Activated B cell treated with CpG ODN at 0.5 μM for 24 hours (primary cell): ENCODE data around the gene TOGARAM2. TPM values are rescaled to one million over a fixed set of nuclear protein-coding genes. Genes with fewer than 3 reads are reported as not detected.

Experiments
- ATAC-seq: fragments of 200-7000 bp; cut with Tn5 transposase; one replicate; pipeline ENCODE4 v1.10.0; 2021; ENCODE audit warnings: low read depth, mild to moderate bottlenecking, moderate library complexity
- CTCF ChIA-PET: fragments of 350-600 bp; sonication (Branson Sonifier 250); formaldehyde crosslinking; loops from one replicate; lab custom pipeline; 2021; ENCODE audit warnings: antibody characterized with exemption; lab: Charles Lee
- POLR2A ChIA-PET: fragments of 350-600 bp; sonication (Branson Sonifier 250); formaldehyde crosslinking; loops from one replicate; lab custom pipeline; 2021; ENCODE audit warnings: antibody characterized with exemption; lab: Charles Lee
- DNase-seq: peaks from one replicate; pipeline ENCODE4 v3.0.0; 2022
- H3K27ac Mint-ChIP-seq: one replicate; pipeline ENCODE4 v1.8.0; 2020; ENCODE audit warnings: mixed read lengths
- H3K27me3 Mint-ChIP-seq: one replicate; pipeline ENCODE4 v1.8.0; 2021; ENCODE audit warnings: mixed read lengths
- H3K36me3 Mint-ChIP-seq: one replicate; pipeline ENCODE4 v1.8.0; 2021; ENCODE audit warnings: low read depth, mixed read lengths
- H3K4me1 Mint-ChIP-seq: one replicate; pipeline ENCODE4 v1.8.0; 2021; ENCODE audit warnings: mixed read lengths
- H3K4me3 Mint-ChIP-seq: one replicate; pipeline ENCODE4 v1.8.0; 2020; ENCODE audit warnings: mild to moderate bottlenecking, mixed read lengths
- H3K9me3 Mint-ChIP-seq: one replicate; pipeline ENCODE4 v1.8.0; 2020; ENCODE audit warnings: mixed read lengths
- CTCF ChIP-seq: fragments of 200-600 bp; IDR thresholded peaks from one replicate; pipeline ENCODE4 v1.8.0; 2022; ENCODE audit warnings: antibody characterized with exemption, mild to moderate bottlenecking
- intact Hi-C: fragments of 100-400 bp; cut with micrococcal nuclease; formaldehyde crosslinking; loops from one replicate; pipeline ENCODE4 v1.15.1; 2024
- total RNA-seq: library from RNA; stranded (reverse); gene quantifications from 2 replicates; pipeline ENCODE4 v1.2.3, GENCODE V29; 2022

Gene TOGARAM2
- total RNA-seq, 1 donor from 2014 or later: not detected

- no peak for DNase-seq
- H3K9me3 Mint-ChIP-seq: no peaks in the 10 kb centered on the region
- POLR2A ChIA-PET: no interaction called here
- TF ChIP-seq CTCF: no peak
- no peaks in the 10 kb centered on the region for H3K27me3 Mint-ChIP-seq
- CTCF ChIA-PET: no interaction called here
- no peak overlapping the region for H3K4me3 Mint-ChIP-seq
- H3K36me3 Mint-ChIP-seq: no peaks in the 10 kb centered on the region
- no peak overlapping the region for H3K27ac Mint-ChIP-seq
- H3K4me1 Mint-ChIP-seq: no peaks in the 10 kb centered on the region
- intact Hi-C loops: no loop called here
- ATAC-seq: no peak
These were observed 63.4 kb downstream of the TOGARAM2 start for GRCh38 chr2:29044459-29044858.

- no peak for TF ChIP-seq CTCF
- Mint-ChIP-seq H3K27me3 (no peaks in the 10 kb centered on the region), H3K4me3 (no peak overlapping the region), H3K36me3 (no peaks in the 10 kb centered on the region), H3K27ac (no peak overlapping the region), H3K4me1 (no peaks in the 10 kb centered on the region), H3K9me3 (no peaks in the 10 kb centered on the region)
- DNase-seq (no peak), ATAC-seq (no peak)
- ChIA-PET CTCF (no interaction called here), POLR2A (no interaction called here)
- intact Hi-C loops: no loop called here
These were observed 65.2 kb downstream of the TOGARAM2 start for GRCh38 chr2:29046321-29046720.

- Mint-ChIP-seq H3K4me1 (no peaks in the 10 kb centered on the region), H3K27ac (no peak overlapping the region), H3K4me3 (no peak overlapping the region), H3K36me3 (no peaks in the 10 kb centered on the region), H3K9me3 (no peaks in the 10 kb centered on the region), H3K27me3 (no peaks in the 10 kb centered on the region)
- DNase-seq (no peak), ATAC-seq (no peak)
- intact Hi-C loops: no loop called here
- no peak for TF ChIP-seq CTCF
- CTCF ChIA-PET: no interaction called here
- POLR2A ChIA-PET: no interaction called here
These were observed 66.2 kb downstream of the TOGARAM2 start for GRCh38 chr2:29047083-29047845.

- TF ChIP-seq CTCF: no peak
- Mint-ChIP-seq H3K9me3 (no peaks in the 10 kb centered on the region), H3K36me3 (no peaks in the 10 kb centered on the region), H3K27ac (no peak overlapping the region), H3K27me3 (no peaks in the 10 kb centered on the region), H3K4me1 (no peaks in the 10 kb centered on the region), H3K4me3 (no peak overlapping the region)
- no peak for DNase-seq
- ChIA-PET POLR2A (no interaction called here), CTCF (no interaction called here)
- no peak for ATAC-seq
- intact Hi-C loops: no loop called here
These were observed 69.5 kb downstream of the TOGARAM2 start for GRCh38 chr2:29050591-29050990.

- TF ChIP-seq CTCF: no peak
- Mint-ChIP-seq H3K27ac (no peak overlapping the region), H3K4me3 (no peak overlapping the region), H3K27me3 (no peaks in the 10 kb centered on the region), H3K9me3 (no peaks in the 10 kb centered on the region), H3K36me3 (no peaks in the 10 kb centered on the region), H3K4me1 (no peaks in the 10 kb centered on the region)
- ChIA-PET CTCF (no interaction called here), POLR2A (no interaction called here)
- DNase-seq: no peak
- intact Hi-C loops: no loop called here
- ATAC-seq: no peak
These were observed 70.6 kb downstream of the TOGARAM2 start for GRCh38 chr2:29051730-29052129.
